Uterus (tissue), 2 donors: ENCODE measurements around the gene PTPRC.

ENCODE experiments used
- CTCF ChIP-seq, 4 experiments: fragments of 200-600 bp in 2 of 4; fragments of 450-650 bp in 2 of 4; sonication (generic) in 2 of 4; IDR thresholded peaks; one replicate each; pipeline ENCODE4 v1.5.1; 2016 to 2019; ENCODE audit warnings: antibody characterized with exemption in 4 of 4, mild to moderate bottlenecking in 2 of 4, moderate library complexity in 1 of 4
- POLR2A ChIP-seq, 2 donors: fragments of 450-650 bp; IDR thresholded peaks; one replicate each; pipeline ENCODE4 v1.6.1; 2016; ENCODE audit warnings: antibody characterized with exemption in 2 of 2, mild to moderate bottlenecking in 1 of 2, moderate library complexity in 1 of 2

DNA sequence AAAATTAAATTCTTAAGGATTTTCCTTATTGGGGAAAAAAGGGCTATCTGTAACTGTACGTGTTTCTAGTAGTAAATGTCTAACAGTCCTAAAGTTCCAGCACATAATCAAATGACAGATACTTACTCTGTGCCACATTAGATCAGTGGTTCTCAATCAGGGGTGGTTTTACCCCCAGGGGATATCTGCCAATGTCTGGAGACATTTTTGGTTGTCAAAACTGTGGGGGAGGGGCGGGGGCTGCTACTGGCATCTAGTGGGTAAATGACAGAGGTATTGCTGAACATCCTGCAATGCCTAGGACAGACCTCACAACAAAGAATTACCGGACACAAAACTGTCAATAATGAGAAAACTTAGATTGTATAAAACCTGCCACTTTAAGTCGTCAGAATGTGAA lies 33.4 kb upstream of the PTPRC start:
- TF ChIP-seq CTCF (IDR thresholded peaks at IDR 0.05) (no peak), POLR2A (IDR thresholded peaks at IDR 0.05) (no peak)
